Measurements from ENCODE around the gene CHRNA10. TPM values are rescaled to one million over a fixed set of nuclear protein-coding genes. Genes with fewer than 3 reads are reported as not detected.

The CHRNA10 gene
- total RNA-seq, 1 experiment from 2014 or later: 6.8 TPM

GRCh38 chr11:3660960-3661359 is 10.2 kb downstream of the CHRNA10 start:
- ATAC-seq (no peak), DNase-seq (ENCODE audit: low read depth, low spot score) (no peak)
- 0 out of 2 replicates have a peak, but pooled peaks cover 3% of the 10 kb centered on the region for H3K27me3 ChIP-seq (ENCODE audit: control insufficient read depth, insufficient read depth, low read length)
- TF ChIP-seq TCF7L2 (IDR thresholded peaks at IDR 0.05; ENCODE audit: low read depth, low read length): no peak
- H3K27ac ChIP-seq (ENCODE audit: low read length): no peak overlapping the region
- intact Hi-C loops (cut with micrococcal nuclease; ENCODE audit: unreplicated experiment) (no loop called here), in situ Hi-C loops (cut with HindIII; ENCODE audit: low pct_unique_long_range_greater_than_20kb, low sequenced_read_pairs) (no loop called here)
- ChIA-PET POLR2A (no interaction called here), CTCF (interaction anchor here (0.7 kb wide), 1 partner anchor 41 kb away, joined by 9 read pairs; no protein-coding TSS in a partner anchor)
- H3K36me3 ChIP-seq (ENCODE audit: control insufficient read depth, insufficient read depth, low read length): peaks cover 3% of the 10 kb centered on the region; the same call in 1 of the 2 replicates
- no peaks in the 10 kb centered on the region for H3K9me3 ChIP-seq (ENCODE audit: control insufficient read depth, insufficient read depth, low read depth, low read length)
- no peak overlapping the region for H3K4me3 ChIP-seq (ENCODE audit: low read depth in 2 of 2, low read length in 2 of 2)
- no peaks in the 10 kb centered on the region for H3K4me1 ChIP-seq (ENCODE audit: control insufficient read depth, insufficient read depth, low read length)
- no TSS peak for BruUV-seq (replicated peaks)

GRCh38 chr11:3659595-3660515 is 11.3 kb downstream of the CHRNA10 start:
- DNase-seq (ENCODE audit: low read depth, low spot score): no peak
- Histone ChIP-seq H3K9me3 (ENCODE audit: control insufficient read depth, insufficient read depth, low read depth, low read length) (no peaks in the 10 kb centered on the region), H3K4me1 (ENCODE audit: control insufficient read depth, insufficient read depth, low read length) (no peaks in the 10 kb centered on the region), H3K4me3 (ENCODE audit: low read depth in 2 of 2, low read length in 2 of 2) (no peak overlapping the region), H3K36me3 (ENCODE audit: control insufficient read depth, insufficient read depth, low read length) (no peaks in the 10 kb centered on the region), H3K27me3 (ENCODE audit: control insufficient read depth, insufficient read depth, low read length) (peaks cover 13% of the 10 kb centered on the region), H3K27ac (ENCODE audit: low read length) (no peak overlapping the region)
- intact Hi-C loops (cut with micrococcal nuclease; ENCODE audit: unreplicated experiment) (no loop called here), in situ Hi-C loops (cut with HindIII; ENCODE audit: low pct_unique_long_range_greater_than_20kb, low sequenced_read_pairs) (no loop called here)
- CTCF ChIA-PET: no interaction called here
- no TSS peak for BruUV-seq (replicated peaks)
- TF ChIP-seq TCF7L2 (IDR thresholded peaks at IDR 0.05; ENCODE audit: low read depth, low read length) (no peak), CTCF (IDR thresholded peaks at IDR 0.05) (no peak), REST (IDR thresholded peaks at IDR 0.05; ENCODE audit: insufficient read depth in 1 of 2, low read depth in 2 of 2, low read length in 1 of 2) (no peak), POLR2AphosphoS5 (IDR thresholded peaks at IDR 0.05; ENCODE audit: low read depth, low read length) (no peak), SIN3A (IDR thresholded peaks at IDR 0.05; ENCODE audit: borderline replicate concordance, insufficient read depth, low read depth, low read length) (no peak)
- POLR2A ChIA-PET: no interaction called here
- ATAC-seq: no peak

GRCh38 chr11:3658252-3658651 is 12.9 kb downstream of the CHRNA10 start:
- ChIA-PET CTCF (interaction anchor here (0.6 kb wide), 1 partner anchor 44 kb away, joined by 5 read pairs; no protein-coding TSS in a partner anchor), POLR2A (interaction anchor here (0.7 kb wide), 2 partner anchors 144 to 416 kb away, joined by 7 to 16 read pairs; no protein-coding TSS in a partner anchor)
- in situ Hi-C loops (cut with HindIII; ENCODE audit: low pct_unique_long_range_greater_than_20kb, low sequenced_read_pairs): no loop called here
- Histone ChIP-seq H3K9me3 (ENCODE audit: control insufficient read depth, insufficient read depth, low read depth, low read length) (no peaks in the 10 kb centered on the region), H3K4me1 (ENCODE audit: control insufficient read depth, insufficient read depth, low read length) (no peaks in the 10 kb centered on the region), H3K36me3 (ENCODE audit: control insufficient read depth, insufficient read depth, low read length) (no peaks in the 10 kb centered on the region), H3K27ac (ENCODE audit: low read length) (no peak overlapping the region), H3K4me3 (ENCODE audit: low read depth in 2 of 2, low read length in 2 of 2) (no peak overlapping the region), H3K27me3 (ENCODE audit: control insufficient read depth, insufficient read depth, low read length) (peaks cover 15% of the 10 kb centered on the region)
- DNase-seq (ENCODE audit: low read depth, low spot score) (no peak), ATAC-seq (peak; percentile 10; the same call in 1 of the 2 replicates)
- TF ChIP-seq CTCF (IDR thresholded peaks at IDR 0.05) (no peak), REST (IDR thresholded peaks at IDR 0.05; ENCODE audit: insufficient read depth in 1 of 2, low read depth in 2 of 2, low read length in 1 of 2) (no peak), TCF7L2 (IDR thresholded peaks at IDR 0.05; ENCODE audit: low read depth, low read length) (no peak), SIN3A (IDR thresholded peaks at IDR 0.05; ENCODE audit: borderline replicate concordance, insufficient read depth, low read depth, low read length) (no peak), POLR2AphosphoS5 (IDR thresholded peaks at IDR 0.05; ENCODE audit: low read depth, low read length) (no peak)
- no TSS peak for BruUV-seq (replicated peaks)
- intact Hi-C loops (cut with micrococcal nuclease; ENCODE audit: unreplicated experiment): no loop called here

All from Panc1 (cell line).